ENCODE results near the gene ST8SIA5. TPM values are rescaled to one million over a fixed set of nuclear protein-coding genes. Genes with fewer than 3 reads are reported as not detected.

The ST8SIA5 gene
- total and polyA plus RNA-seq, 2 of the 4 experiments (the other 2 are of a cell fraction): 0.03 TPM; not detected in 1

- intact Hi-C loops (cut with micrococcal nuclease): no loop called here
- no peak overlapping the region for H3K14ac ChIP-seq (replicated peaks; ENCODE audit: low read depth, low read length)
- no peak overlapping the region for H4K91ac ChIP-seq (ENCODE audit: insufficient read depth, low read depth, low read length)
- 49% methylated on average over 5 of the region's 9 CpGs; no CpG with 5 or more reads in 1 of the 2 experiments for WGBS, 2 experiments (ENCODE audit: extremely low coverage in 2 of 2, insufficient read length in 1 of 2)
- dilution Hi-C loops (cut with HindIII; ENCODE audit: low sequenced_read_pairs, unreplicated experiment): no loop called here
- no peak overlapping the region for H3K4me2 ChIP-seq (ENCODE audit: low read depth, low read length)
- H3K4me1 ChIP-seq (ENCODE audit: control insufficient read depth, insufficient read depth, low read length): no peaks in the 10 kb centered on the region
- H3K4ac ChIP-seq (ENCODE audit: low read depth, low read length): no peak overlapping the region
- in situ Hi-C loops (cut with MboI; ENCODE audit: low sequenced_read_pairs): no loop called here
- H3K4me3 ChIP-seq (ENCODE audit: insufficient read depth, low read depth, low read length): no peak overlapping the region
- H3K27ac ChIP-seq (ENCODE audit: insufficient read depth, low read length): no peak overlapping the region
- POLR2A ChIA-PET (ENCODE audit: unreplicated experiment): no interaction called here
- H2BK15ac ChIP-seq (ENCODE audit: low read depth, low read length): no peak overlapping the region
- no peaks in the 10 kb centered on the region for H3K9me1 ChIP-seq (ENCODE audit: insufficient read depth, low read length)
- H3K9ac ChIP-seq (ENCODE audit: low read depth, low read length): no peak overlapping the region
- no TSS peak for BruUV-seq (replicated peaks)
- H4K5ac ChIP-seq (ENCODE audit: low read depth, low read length): no peak overlapping the region
- H3K18ac ChIP-seq (ENCODE audit: low read depth, low read length): no peak overlapping the region
- no peaks in the 10 kb centered on the region for H3K9me3 ChIP-seq (ENCODE audit: control insufficient read depth, insufficient read depth, low read length)
- peaks cover 1% of the 10 kb centered on the region; the same call in 1 of the 2 replicates for H3K27me3 ChIP-seq (ENCODE audit: control insufficient read depth, insufficient read depth, low read length)
- CTCF ChIA-PET: no interaction called here
- no peak overlapping the region for H3K23ac ChIP-seq (ENCODE audit: low read depth, low read length)
- no peaks in the 10 kb centered on the region for H3K79me1 ChIP-seq (ENCODE audit: low read depth in 1 of 2, low read length in 2 of 2)
- H3K56ac ChIP-seq (ENCODE audit: extremely low read depth, insufficient read depth, low read length): no peak overlapping the region
- DNase-seq (no peak), ATAC-seq (ENCODE audit: low read depth) (no peak)
- H4K8ac ChIP-seq (ENCODE audit: low read depth in 2 of 2, low read length in 2 of 2): no peak overlapping the region
- no peaks in the 10 kb centered on the region for H4K20me1 ChIP-seq (ENCODE audit: insufficient read depth, low read length)
- no peak overlapping the region for H2AK9ac ChIP-seq (replicated peaks; ENCODE audit: low read depth, low read length, poor library complexity)
- TF ChIP-seq SMC3 (IDR thresholded peaks at IDR 0.05; ENCODE audit: low read depth, low read length) (no peak), CEBPB (IDR thresholded peaks at IDR 0.05; ENCODE audit: low read depth, low read length) (no peak), POLR2A (IDR thresholded peaks at IDR 0.05; ENCODE audit: low read depth, low read length) (no peak), MAZ (IDR thresholded peaks at IDR 0.05; ENCODE audit: borderline replicate concordance, low read depth, low read length) (no peak), NFE2L2 (IDR thresholded peaks at IDR 0.05; ENCODE audit: low read depth, low read length) (no peak), MAFK (IDR thresholded peaks at IDR 0.05; ENCODE audit: low read depth, low read length) (no peak), USF2 (IDR thresholded peaks at IDR 0.05; ENCODE audit: low read depth, low read length) (no peak), CHD1 (IDR thresholded peaks at IDR 0.05; ENCODE audit: low read depth, low read length) (no peak), BHLHE40 (IDR thresholded peaks at IDR 0.05; ENCODE audit: low read depth, low read length) (no peak), RCOR1 (IDR thresholded peaks at IDR 0.05; ENCODE audit: insufficient replicate concordance, low read length) (no peak), RAD21 (IDR thresholded peaks at IDR 0.05; ENCODE audit: low read length) (no peak), FOS (IDR thresholded peaks at IDR 0.05; ENCODE audit: low read depth, low read length) (no peak), RFX5 (IDR thresholded peaks at IDR 0.05; ENCODE audit: low read depth, low read length) (no peak), CTCF (conservative IDR thresholded peaks at IDR 0.05; ENCODE audit: low read depth, low read length) (no peak), ELK1 (IDR thresholded peaks at IDR 0.05; ENCODE audit: borderline replicate concordance, low read depth, low read length) (no peak), MXI1 (IDR thresholded peaks at IDR 0.05; ENCODE audit: borderline replicate concordance, low read depth, low read length) (no peak)
- no peak overlapping the region for H2AFZ ChIP-seq (replicated peaks; ENCODE audit: low read length, poor library complexity)
- no peak overlapping the region for H2AK5ac ChIP-seq (ENCODE audit: low read depth, low read length)
- H2BK5ac ChIP-seq (ENCODE audit: low read depth, low read length, poor library complexity, severe bottlenecking): no peak overlapping the region
- H2BK120ac ChIP-seq (ENCODE audit: low read depth, low read length): no peak overlapping the region
- no peaks in the 10 kb centered on the region for H3K36me3 ChIP-seq (ENCODE audit: control insufficient read depth, insufficient read depth, low read length)
- H2BK20ac ChIP-seq (ENCODE audit: low read depth, low read length): no peak overlapping the region
These were observed 11.5 kb upstream of the ST8SIA5 start for GRCh38 chr18:46768166-46768921.
